HG02759 (cell line): Measurements from ENCODE around the gene HSBP1L1.
"Not testable (repeated sequence)": the region's sequence is repeated elsewhere in the genome, so short reads cannot be mapped to it uniquely, and the experiment has no call there.

ENCODE experiments used
- ATAC-seq: cut with Tn5 transposase; IDR thresholded peaks from one replicate; pipeline ENCODE4 v1.9.1; 2021; ENCODE audit warnings: mild to moderate bottlenecking, moderate library complexity; ENCODE audit not compliant: unreplicated experiment

The HSBP1L1 gene

GRCh38 chr18:79983253-79983652, 18.8 kb downstream of the HSBP1L1 start:
- ATAC-seq = no peak

GRCh38 chr18:79983793-79984192, 19.4 kb downstream of the HSBP1L1 start:
- no peak for ATAC-seq

- no peak for ATAC-seq
Measured at GRCh38 chr18:79985172-79985571, 20.7 kb downstream of the HSBP1L1 start.

GRCh38 chr18:79986726-79987125, 22.3 kb downstream of the HSBP1L1 start:
- ATAC-seq = no peak

GRCh38 chr18:79987566-79987965, 23.1 kb downstream of the HSBP1L1 start:
- ATAC-seq = no peak

- peak; percentile 68 for ATAC-seq
Measured at GRCh38 chr18:79988071-79988450, 23.6 kb downstream of the HSBP1L1 start.

- peak; percentile 98 for ATAC-seq
Measured at GRCh38 chr18:79988451-79989194, 24.2 kb downstream of the HSBP1L1 start, which contains the start of gene TXNL4A. TSS of gene TXNL4A (minus strand) at chr18:79988563. CDS start at chr18:79988392, 171 bp downstream.

GRCh38 chr18:79989195-79989497, 24.7 kb downstream of the HSBP1L1 start:
- ATAC-seq = no peak

GRCh38 chr18:79991494-79991893, 27.1 kb downstream of the HSBP1L1 start:
- ATAC-seq = no peak

GRCh38 chr18:79999701-80000100, 35.3 kb downstream of the HSBP1L1 start:
- not testable (repeated sequence) for ATAC-seq

GRCh38 chr18:80000877-80001276, 36.4 kb downstream of the HSBP1L1 start:
- no peak for ATAC-seq

GRCh38 chr18:80002468-80002867, 38.0 kb downstream of the HSBP1L1 start:
- ATAC-seq = no peak

GRCh38 chr18:80004600-80005342, 40.3 kb downstream of the HSBP1L1 start:
- ATAC-seq = no peak

- ATAC-seq = no peak
Measured at GRCh38 chr18:80006724-80007123, 42.3 kb downstream of the HSBP1L1 start.

GRCh38 chr18:80009661-80010550, 45.5 kb downstream of the HSBP1L1 start:
- ATAC-seq = no peak

- no peak for ATAC-seq
Measured at GRCh38 chr18:80010551-80010906, 46.1 kb downstream of the HSBP1L1 start.

- ATAC-seq = not testable (repeated sequence)
Measured at GRCh38 chr18:80011496-80012137, 47.2 kb downstream of the HSBP1L1 start.

- ATAC-seq = no peak
Measured at GRCh38 chr18:80012714-80013113, 48.3 kb downstream of the HSBP1L1 start.
